Gastrocnemius medialis (tissue), 4 donors: ENCODE data around the gene KCNG3.

ENCODE experiments used
- CTCF ChIP-seq, 5 experiments: fragments of 450-650 bp in 3 of 5; fragments of 200-600 bp in 2 of 5; sonication (generic) in 2 of 5; IDR thresholded peaks in 4 of 5; conservative IDR thresholded peaks in 1 of 5; 1 replicate in 4 of 5; 2 replicates in 1 of 5; pipeline ENCODE4 v1.5.1; 2016 to 2019; ENCODE audit warnings: antibody characterized with exemption in 5 of 5, mild to moderate bottlenecking in 3 of 5, moderate library complexity in 3 of 5
- POLR2A ChIP-seq, 2 donors: fragments of 450-650 bp; IDR thresholded peaks; one replicate each; pipeline ENCODE4 v1.6.1; 2017; ENCODE audit warnings: antibody characterized with exemption in 2 of 2, mild to moderate bottlenecking in 2 of 2, moderate library complexity in 2 of 2

DNA sequence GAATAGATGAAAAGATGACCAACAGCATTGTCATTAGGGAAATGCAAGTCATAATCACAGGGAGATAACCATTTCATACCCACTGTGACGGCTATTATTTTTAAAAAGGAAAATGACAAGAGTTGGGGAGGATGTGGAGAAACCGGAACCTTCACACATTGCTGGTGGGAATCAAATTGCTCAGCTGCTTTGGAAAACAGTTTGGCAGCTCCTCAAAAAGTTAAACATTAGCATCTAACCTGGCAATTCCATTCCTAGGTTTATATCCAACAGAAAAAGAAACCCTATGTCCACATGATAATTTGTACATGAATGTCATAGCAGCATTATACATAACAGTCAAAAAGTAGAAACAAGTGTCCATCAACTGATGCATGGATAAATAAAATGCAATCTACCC, 58.2 kb downstream of the KCNG3 start:
- no peak for TF ChIP-seq POLR2A (IDR thresholded peaks at IDR 0.05)
- TF ChIP-seq CTCF (IDR thresholded peaks at IDR 0.05 in 4 of 5, conservative IDR thresholded peaks at IDR 0.05 in 1 of 5): no peak
